NCI-H2196 treated with DMSO at 0.1 percent for 48 hours (cell line): ENCODE measurements around the gene PDE1C.
"Not testable (repeated sequence)": the region's sequence is repeated elsewhere in the genome, so short reads cannot be mapped to it uniquely, and the experiment has no call there.

Experiments
- DNase-seq: peaks from one replicate; lab custom pipeline; 2025; ENCODE audit not compliant: unreplicated experiment; lab: John Stamatoyannopoulos, UW

The PDE1C gene

DNA sequence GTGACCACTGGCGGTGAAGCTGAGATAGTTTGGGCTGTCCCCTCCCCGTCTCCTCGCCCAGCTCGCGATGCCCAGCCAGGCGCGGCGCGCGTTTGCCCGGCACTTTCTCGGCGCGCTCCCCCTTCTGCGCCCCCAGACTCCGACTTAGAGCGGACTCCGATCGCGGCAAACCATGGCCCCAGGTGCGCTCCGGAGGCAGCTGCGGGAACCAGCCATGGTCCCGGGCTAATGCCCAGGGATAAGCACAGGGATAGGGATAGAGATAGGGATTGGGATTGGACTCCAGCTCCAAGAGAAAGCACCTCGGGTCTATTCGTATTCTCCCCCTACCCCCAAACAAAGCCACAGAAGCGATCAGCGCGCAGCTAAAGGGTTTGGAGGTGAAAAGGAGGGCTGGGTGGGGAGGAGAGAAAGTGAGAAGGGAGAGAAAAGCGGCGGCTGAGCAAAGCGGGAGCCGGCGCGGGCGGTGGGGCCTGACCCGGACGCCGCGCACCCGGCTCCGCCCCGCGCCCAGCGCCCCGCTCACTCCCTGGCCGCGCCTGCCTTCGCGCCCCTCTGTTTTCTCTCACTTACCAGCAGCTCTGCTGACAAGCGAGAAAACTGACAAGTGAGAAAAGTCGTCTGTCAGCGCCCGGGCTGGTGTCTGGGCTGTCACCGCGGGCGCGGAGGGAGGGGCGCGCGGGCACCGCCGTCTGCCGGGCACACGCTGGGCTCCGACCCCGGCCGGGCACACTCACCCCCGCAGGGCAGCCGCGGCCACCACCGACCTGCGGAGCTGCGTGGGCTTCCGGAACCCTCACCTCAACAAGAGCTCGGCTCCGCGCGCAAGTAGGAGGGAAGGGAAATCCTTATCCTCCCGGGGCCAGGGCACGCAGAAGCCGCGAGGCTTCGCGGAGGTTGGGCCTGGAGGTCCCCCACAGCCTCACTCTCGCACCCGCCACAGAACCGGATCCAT lies at the start of gene PDE1C:
Gene PDE1C, minus strand, starts transcription at position 2 of the 955 bp plus-strand sequence.
- no peak for DNase-seq

DNA sequence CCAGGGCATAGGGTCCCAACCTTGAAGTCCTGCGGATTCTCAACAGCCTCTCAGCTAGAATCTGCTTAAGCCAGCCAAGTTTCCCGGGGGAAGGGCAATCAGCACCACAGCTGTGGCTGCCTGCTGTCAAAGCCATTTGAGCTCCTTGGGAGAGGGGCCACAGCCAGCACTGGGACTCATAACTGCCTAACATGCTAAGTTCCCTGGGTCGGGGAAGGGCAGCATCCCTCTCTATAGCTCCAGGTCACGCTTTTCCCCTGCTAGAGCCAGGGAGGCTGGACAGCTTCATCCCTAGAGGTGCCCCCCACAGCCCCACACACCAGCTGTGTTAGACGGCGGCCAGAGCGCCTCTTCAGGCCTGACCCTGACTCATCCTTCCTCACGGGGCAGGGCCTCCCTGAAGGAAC lies 49.6 kb upstream of the PDE1C start:
- DNase-seq = no peak

- no peak for DNase-seq
Observed at GRCh38 chr7:32117837-32118236, 47.6 kb upstream of the PDE1C start.

GRCh38 chr7:32116436-32116835 lies 46.2 kb upstream of the PDE1C start:
- no peak for DNase-seq

GRCh38 chr7:32115831-32116230 lies 45.6 kb upstream of the PDE1C start:
- no peak for DNase-seq

DNA sequence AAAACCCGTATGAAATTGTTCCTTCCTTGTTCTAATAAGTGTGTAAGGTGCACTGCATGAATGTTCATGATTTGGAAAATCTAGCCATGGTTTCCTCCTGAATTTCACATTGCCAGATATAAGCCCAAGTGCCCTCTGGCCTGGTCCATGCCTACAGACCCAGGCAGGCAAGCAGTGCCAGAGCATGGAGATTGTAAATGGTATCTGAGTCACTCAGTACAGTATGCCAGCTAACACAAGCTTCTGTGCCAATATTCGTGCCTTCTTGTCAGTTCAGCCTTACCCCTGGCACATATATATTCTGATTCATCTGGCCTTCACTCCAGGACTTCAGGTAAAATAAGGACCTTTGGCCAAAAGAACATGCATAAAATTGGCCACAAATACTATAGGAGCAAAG lies 38.4 kb upstream of the PDE1C start:
- DNase-seq = no peak

GRCh38 chr7:32104766-32105165 lies 34.6 kb upstream of the PDE1C start:
- no peak for DNase-seq

DNA sequence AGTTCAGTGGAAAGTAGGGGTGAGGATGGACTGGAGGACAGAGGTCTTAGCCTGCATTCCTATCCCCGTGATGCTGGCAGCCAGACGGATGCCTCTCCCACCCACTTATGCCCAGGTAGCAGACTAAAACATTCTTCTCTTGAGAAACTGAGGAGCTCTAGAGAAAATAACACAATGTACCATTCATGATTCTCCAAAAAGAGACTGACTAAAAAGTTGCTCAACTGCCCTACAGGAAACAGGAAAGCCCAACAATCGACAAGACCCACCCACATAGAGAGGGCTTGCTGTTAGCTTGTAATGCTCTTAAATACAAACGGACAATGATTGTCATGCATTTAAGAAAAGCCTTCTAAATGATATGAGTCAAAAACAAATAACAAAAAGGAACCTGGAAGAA lies 33.2 kb upstream of the PDE1C start:
- no peak for DNase-seq

DNA sequence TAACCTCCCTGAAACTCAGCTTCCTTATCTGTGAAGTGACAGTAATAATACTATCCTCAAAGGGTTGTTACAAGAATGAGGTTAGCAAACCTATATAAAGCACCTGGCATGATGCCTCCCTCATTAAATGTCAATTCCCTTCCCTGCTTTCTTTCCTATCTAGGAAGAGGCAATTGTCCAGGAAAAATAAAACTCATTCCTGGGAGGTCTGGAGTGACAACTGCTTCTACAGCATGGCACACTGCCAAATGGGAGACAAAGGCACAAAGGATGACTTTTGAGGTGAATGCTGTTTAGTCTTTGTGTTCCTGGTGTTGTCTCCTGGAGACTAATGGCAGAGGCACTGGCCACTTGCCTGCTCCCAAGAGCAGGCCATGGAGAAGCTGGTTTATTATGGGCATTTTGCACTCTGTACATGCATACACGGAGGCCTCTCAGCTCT lies 32.2 kb upstream of the PDE1C start:
- no peak for DNase-seq

- no peak for DNase-seq
Observed at GRCh38 chr7:32100407-32100907, 30.2 kb upstream of the PDE1C start.

DNA sequence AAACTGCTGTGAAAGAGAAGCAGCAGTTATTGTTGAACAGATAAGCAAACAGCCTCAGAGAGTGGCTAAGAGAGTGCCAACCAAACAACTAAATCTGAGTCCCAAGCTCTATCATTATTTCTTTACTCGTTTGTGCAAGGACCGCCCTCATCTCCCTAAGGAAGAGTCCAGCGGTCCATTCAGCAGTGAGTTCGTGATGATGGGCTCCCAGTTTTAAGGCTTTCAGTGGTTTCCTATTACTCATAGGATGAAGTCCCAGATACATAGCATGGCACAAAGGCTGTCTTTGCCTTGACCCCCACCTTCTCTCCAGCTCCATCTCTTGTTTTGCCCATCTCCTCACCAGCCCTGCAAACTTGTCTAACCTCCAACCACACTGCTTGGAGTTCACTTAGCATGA lies 24.3 kb upstream of the PDE1C start:
- no peak for DNase-seq

DNA sequence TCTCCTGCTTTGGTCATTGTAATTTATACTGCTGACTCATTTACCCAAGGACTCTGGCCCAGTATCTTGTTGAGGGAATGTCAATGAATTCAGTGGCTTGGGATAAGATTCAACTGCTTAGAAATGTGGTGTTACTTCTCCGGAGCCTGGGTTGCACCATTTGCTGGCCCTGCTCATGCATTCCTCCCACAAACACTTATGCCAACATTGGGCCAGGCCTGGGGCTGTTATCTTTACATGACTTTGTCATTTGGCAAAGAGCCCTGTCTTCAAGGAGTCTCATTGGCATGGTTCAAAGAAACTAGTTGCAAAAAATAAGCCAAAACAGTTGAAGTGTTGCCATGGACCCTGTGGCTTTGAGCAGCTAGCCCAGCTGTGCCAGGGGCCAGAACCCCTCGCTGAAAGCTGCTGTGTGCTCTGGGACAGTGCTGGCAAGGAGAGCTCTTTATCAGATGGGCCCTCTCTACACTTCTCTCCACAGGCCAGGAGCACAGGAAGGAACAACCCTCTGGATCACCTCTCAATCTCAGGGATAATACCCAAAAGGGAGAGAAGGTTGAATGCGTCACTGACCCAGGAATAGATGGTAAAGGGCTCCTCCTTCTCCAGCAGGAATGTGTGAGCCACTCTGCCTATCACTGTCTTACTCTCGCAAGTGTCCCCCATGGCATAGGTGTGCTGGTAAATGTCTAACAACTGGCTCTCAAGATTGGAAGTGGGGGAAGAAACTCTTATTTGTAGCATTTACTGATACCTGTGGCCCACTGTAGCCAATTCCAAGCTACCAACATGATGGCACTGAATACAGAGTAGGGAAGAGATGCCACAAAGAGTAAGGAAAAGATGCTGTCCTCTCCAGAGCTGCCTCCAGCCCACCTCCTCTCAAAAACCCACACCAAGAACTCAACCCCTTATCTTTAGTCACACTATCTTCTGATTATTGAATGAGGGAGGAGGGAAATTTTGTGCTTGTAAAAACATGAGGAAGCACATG lies 23.5 kb upstream of the PDE1C start:
- no peak for DNase-seq

DNA sequence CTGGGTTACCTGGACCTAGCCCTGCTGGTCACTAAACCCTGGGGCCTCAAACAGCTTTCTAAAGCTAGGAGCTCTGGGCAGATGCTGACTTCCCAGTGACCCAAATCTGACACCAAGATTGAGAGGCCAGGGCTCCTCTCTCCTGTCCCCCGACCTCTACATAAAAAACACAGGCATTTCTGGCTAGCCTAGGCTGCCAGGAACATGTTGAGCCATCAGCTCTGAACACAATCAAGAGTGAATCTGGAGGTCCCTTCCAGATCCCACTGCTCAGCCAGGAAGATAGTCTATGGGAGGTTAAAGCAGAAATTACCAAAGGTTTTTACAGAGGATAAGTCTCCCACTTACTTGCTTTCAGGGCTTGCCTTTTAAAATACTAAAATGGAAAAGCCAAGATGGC lies 22.1 kb upstream of the PDE1C start:
- no peak for DNase-seq

- DNase-seq = no peak
Observed at GRCh38 chr7:32091608-32092210, 21.5 kb upstream of the PDE1C start.

GRCh38 chr7:32089678-32090077 lies 19.5 kb upstream of the PDE1C start:
- DNase-seq = no peak

DNA sequence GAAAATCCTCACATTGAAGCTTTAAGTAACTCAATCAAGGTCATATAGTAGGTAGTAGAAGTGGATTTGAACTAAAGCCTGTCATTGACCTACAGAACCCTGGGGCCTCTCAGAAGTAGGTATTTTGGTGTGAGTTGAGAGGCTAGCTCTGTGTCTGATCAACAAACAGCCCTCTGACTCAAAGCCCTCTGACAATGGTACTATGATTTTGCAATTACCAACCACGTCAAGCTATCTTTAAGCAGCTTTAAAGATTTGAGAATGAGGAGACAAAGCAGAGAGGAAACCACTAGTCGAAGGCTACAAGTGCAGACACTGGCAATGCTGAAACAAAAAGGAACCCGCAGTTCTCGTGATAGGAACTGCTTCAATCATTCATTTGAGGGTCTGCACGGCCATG lies 19.0 kb upstream of the PDE1C start:
- no peak for DNase-seq

GRCh38 chr7:32088451-32088881 lies 18.3 kb upstream of the PDE1C start:
- DNase-seq = no peak

GRCh38 chr7:32079510-32079909 lies 9.3 kb upstream of the PDE1C start:
- no peak for DNase-seq

GRCh38 chr7:32078824-32079223 lies 8.6 kb upstream of the PDE1C start:
- DNase-seq = no peak

- no peak for DNase-seq
Observed at GRCh38 chr7:32077806-32078205, 7.6 kb upstream of the PDE1C start.

- not testable (repeated sequence) for DNase-seq
Observed at GRCh38 chr7:32076802-32077201, 6.6 kb upstream of the PDE1C start.
